HG02870 (cell line): ENCODE results near the gene KLHDC10.
"Not testable (repeated sequence)": the region's sequence is repeated elsewhere in the genome, so short reads cannot be mapped to it uniquely, and the experiment has no call there.

Experiments
- ATAC-seq: cut with Tn5 transposase; IDR thresholded peaks from one replicate; pipeline ENCODE4 v1.9.1; 2021; ENCODE audit warnings: mild to moderate bottlenecking, moderate library complexity; ENCODE audit not compliant: unreplicated experiment

The KLHDC10 gene

GRCh38 chr7:130139193-130139960, 69.0 kb downstream of the KLHDC10 start:
- no peak for ATAC-seq

DNA sequence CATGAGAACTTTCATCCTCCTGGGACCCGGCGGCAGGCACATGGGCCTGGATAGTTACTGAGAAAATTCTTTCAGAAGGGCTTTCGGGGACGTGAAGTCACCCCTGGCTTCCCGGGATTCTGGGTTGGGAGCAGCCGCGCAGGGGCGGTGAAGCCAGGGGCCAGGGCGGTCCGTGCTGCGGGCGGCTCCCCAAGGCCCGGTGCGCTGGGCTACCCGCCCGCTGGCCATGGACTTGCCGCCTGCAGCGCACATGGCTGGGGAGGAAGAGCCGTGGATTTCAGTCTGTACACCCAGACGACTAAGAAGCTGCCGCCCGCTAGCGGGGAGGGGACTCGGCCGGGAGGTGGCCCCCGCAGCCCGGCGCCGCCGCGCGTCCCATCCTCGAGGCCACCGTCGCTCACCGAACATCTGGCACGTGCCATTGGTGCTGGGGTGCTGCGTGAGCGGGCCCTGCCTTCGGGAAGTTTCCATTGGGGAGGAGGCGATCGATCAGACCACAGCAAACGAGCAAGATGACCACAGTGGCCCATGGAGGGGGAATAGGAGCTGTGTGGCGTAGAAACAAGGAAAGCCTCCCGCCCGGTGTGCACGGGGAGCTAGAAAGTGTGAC, 70.3 kb downstream of the KLHDC10 start:
- ATAC-seq, result no peak

GRCh38 chr7:130141161-130141883, 71.0 kb downstream of the KLHDC10 start:
- no peak for ATAC-seq

DNA sequence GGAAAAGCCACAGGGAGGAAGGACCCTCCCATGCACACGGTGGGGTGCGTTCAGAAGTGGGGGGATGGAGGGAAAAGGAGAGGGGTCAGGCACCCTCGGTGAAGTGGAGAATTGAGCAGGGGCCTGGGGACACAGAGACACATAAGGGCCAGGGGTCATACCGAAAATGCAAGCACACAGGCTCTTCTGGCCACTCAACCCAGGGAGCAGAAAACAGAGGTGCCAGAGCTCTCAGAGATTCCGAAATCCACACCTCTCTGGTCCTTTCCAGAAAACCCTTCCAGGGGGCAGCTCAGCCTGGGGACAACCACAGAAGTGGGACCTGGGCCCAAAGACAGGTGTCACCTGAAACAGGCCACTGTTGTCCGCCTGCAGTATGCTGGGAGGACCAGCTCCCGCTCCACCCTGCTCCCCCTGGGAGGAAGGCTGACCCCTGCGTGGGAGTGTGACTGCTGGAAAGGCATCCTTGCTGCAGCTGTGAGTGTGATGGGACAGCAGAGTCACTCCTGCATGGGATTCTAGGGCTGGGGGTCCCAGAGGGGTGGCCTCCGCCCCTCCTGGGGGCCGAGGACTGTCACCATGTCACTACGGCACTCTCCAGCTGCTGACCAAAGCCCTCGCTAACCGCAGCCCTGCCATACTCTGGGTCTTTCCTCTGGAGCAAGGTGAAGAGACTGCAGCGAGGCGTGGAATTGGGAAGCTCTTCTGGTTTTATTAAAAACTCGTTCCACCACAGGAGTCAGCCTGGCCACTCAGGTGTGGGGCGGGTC, 71.7 kb downstream of the KLHDC10 start:
- no peak for ATAC-seq

GRCh38 chr7:130142654-130143333, 72.5 kb downstream of the KLHDC10 start:
- no peak for ATAC-seq

- ATAC-seq, result no peak
These were observed 73.0 kb downstream of the KLHDC10 start for GRCh38 chr7:130143334-130143732.

DNA sequence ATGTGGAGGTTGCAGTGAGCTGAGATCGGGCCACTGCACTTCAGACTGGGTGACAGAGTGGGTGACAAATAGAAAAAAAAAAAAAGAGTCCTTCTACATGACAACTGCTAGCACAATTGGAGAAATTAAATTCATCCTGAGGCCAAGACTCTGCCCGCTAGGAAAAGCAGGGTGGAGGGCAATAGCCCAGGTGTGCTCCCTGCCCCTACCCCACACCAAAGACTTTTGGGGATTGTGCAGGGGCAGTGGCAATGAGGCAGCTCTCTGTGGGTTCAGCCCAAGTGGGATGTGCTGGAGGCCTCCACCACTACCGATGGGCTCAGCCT, 73.6 kb downstream of the KLHDC10 start:
- ATAC-seq, result no peak

DNA sequence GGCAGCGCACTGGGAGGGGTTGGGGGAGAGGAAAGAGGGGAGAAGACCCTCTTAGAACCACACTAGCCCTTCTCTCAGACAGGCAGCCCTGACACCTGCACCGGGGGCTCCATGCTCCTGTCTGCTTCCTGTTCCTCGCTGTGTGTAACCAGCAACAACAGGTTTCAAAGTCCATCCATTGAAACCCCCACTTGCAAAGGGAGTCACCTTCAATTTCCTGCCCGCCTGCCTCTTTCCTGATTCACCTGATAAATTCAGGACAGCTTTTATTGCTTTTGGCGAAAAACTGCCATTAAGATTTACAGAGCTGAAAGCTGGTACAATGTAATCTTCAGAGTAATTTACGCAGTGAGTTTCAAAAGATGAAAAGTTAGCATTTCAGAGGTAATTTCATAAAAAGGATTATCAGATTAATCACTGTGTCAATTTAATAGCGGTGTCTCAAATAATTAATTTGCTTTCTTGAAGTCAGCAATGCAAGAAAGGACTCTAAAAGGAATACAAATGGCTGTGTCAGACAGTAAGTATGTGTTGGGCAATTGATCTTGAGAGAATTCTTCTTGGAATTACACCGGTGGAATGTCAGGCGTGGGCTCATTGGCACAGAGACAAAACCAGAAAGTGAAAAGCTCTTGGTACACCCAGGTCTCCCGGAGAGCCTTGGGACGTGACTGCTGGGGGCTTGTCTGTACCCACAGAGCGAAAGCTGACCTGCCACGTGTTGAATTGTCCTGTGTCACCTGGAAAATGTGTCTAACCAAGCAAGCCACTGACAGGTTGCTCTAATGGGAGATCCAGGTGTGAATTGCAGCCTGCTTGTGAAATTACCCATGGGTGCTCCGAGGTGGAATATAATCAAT, 74.2 kb downstream of the KLHDC10 start:
- ATAC-seq, result no peak

DNA sequence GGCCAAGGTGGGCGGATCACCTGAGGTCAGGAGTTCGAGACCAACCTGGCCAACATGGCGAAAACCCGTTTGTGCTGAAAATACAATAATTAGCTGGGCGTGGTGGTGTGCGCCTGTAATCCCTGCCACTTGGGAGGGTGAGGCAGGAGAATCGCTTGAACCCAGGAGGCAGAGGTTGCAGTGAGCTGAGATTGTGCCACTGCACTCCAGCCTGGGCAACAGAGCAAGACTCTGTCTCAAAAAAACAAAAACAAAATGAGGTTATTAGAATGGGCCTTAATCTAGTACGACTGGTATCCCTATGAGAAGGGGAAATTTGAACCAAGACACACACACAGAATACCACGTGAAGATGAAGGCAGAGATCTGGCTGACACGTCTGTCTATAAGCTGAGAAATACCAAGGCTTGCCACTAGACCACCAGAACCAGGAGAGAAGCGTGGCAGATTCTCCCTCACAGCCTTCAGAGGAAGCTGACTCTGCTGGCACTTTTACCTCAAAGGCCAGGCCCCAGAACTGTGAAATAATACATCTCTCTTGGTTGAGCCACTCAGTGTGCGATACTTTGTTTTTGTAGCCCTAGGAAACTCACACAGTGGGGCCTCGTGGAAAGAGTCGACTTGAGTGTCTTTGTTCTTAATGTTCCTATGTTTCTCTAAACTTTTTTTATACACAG, 75.2 kb downstream of the KLHDC10 start:
- ATAC-seq, result no peak

GRCh38 chr7:130146142-130146541, 75.8 kb downstream of the KLHDC10 start:
- ATAC-seq, result not testable (repeated sequence)

- no peak for ATAC-seq
These were observed 76.5 kb downstream of the KLHDC10 start for GRCh38 chr7:130146693-130147405.

GRCh38 chr7:130147710-130148325, 77.5 kb downstream of the KLHDC10 start:
- no peak for ATAC-seq

DNA sequence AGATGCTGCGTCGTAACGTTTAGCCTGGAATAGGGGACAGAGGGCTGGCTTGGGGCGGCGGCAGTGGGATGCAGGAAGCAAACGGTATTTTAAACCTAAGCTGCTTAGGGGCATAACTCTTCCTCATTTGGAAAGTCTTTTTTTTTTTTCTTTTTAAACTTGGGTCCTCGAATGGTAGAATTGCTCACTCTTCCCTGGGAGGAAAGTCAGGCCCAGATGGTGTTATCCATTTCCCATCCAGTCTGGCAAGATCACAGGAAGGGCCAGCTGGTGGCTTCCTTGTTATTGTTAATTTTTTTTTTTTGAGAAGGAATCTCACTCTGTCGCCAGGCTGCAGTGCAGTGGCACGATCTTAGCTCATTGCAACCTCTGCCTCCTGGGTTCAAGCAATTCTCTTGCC, 78.2 kb downstream of the KLHDC10 start:
- no peak for ATAC-seq

GRCh38 chr7:130149281-130150139, 79.2 kb downstream of the KLHDC10 start:
- ATAC-seq, result no peak

- ATAC-seq, result no peak
These were observed 80.3 kb downstream of the KLHDC10 start for GRCh38 chr7:130150587-130150986.

DNA sequence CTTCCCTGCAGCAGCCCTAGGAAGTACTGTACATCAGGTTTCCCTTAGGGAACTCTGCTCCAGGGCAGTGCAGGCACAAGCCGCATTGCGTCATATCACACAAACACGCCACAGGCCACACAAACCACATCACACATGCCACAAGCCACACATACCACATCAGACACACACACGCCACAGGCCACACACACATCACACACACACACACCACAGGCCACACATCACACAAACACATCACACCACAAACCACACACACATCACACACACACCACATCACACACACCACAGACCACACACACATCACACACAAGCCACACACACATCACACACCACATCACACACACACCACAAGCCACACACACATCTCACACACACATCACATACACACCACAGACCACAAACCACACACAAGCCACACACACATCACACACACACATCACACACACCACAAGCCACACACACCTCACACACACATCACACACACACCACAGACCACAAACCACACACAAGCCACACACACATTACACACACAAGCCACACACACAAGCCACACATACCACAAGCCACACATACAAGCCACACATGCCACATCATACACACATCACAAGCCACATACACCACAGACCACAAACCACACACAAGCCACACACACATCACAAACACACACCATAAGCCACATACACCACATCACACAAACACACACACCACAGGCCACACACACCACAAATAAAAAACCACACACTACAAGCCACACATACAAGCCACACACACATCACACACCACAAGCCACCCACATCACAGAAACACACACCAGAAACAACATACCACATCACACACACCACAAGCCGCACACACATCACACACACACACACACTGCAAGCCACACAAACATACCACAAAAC, 81.5 kb downstream of the KLHDC10 start:
- no peak for ATAC-seq
